Chondrocyte (in vitro differentiated cells): ENCODE results near the gene MLYCD. TPM values are rescaled to one million over a fixed set of nuclear protein-coding genes. Genes with fewer than 3 reads are reported as not detected.
"Not testable (repeated sequence)": the region's sequence is repeated elsewhere in the genome, so short reads cannot be mapped to it uniquely, and the experiment has no call there.

Experiments
- DNase-seq: peaks from one replicate; pipeline ENCODE4 v3.0.0; 2021; ENCODE audit warnings: mixed read lengths, low spot score
- H3K27ac Mint-ChIP-seq: one replicate; pipeline ENCODE4 v1.8.0; 2021; ENCODE audit warnings: mild to moderate bottlenecking, moderate library complexity, mixed read lengths; ENCODE audit not compliant: unreplicated experiment
- H3K27me3 Mint-ChIP-seq: 2 replicates; pipeline ENCODE4 v1.8.0; 2021; ENCODE audit warnings: low read depth, mixed read lengths
- H3K36me3 Mint-ChIP-seq: 2 replicates; pipeline ENCODE4 v1.8.0; 2021; ENCODE audit warnings: low read depth, mixed read lengths
- H3K4me1 Mint-ChIP-seq: 2 replicates; pipeline ENCODE4 v1.8.0; 2021; ENCODE audit warnings: low read depth, mild to moderate bottlenecking, mixed read lengths
- H3K4me3 Mint-ChIP-seq: one replicate; pipeline ENCODE4 v1.8.0; 2021; ENCODE audit warnings: mild to moderate bottlenecking, moderate library complexity, mixed read lengths; ENCODE audit not compliant: unreplicated experiment
- H3K9me3 Mint-ChIP-seq: 2 replicates; pipeline ENCODE4 v1.8.0; 2021; ENCODE audit warnings: low read depth, mixed read lengths
- total RNA-seq: library from RNA; stranded (reverse); gene quantifications from 3 replicates; pipeline ENCODE4 v1.2.1, GENCODE V29; 2021
- TF ChIP-seq, protein P1 (sequence below): fragments of 200-600 bp; sonication (generic); IDR thresholded peaks from 2 replicates; pipeline ENCODE4 v1.5.0; 2021; ENCODE audit warnings: antibody characterized with exemption, mild to moderate bottlenecking, moderate library complexity

Gene MLYCD
- total RNA-seq, 1 donor from 2014 or later: 3.1 TPM

- Mint-ChIP-seq H3K4me3 (no peak overlapping the region), H3K36me3 (no peaks in the 10 kb centered on the region), H3K27ac (no peak overlapping the region), H3K27me3 (peaks cover 3% of the 10 kb centered on the region), H3K9me3 (no peaks in the 10 kb centered on the region), H3K4me1 (no peaks in the 10 kb centered on the region)
- TF ChIP-seq, protein P1, sequence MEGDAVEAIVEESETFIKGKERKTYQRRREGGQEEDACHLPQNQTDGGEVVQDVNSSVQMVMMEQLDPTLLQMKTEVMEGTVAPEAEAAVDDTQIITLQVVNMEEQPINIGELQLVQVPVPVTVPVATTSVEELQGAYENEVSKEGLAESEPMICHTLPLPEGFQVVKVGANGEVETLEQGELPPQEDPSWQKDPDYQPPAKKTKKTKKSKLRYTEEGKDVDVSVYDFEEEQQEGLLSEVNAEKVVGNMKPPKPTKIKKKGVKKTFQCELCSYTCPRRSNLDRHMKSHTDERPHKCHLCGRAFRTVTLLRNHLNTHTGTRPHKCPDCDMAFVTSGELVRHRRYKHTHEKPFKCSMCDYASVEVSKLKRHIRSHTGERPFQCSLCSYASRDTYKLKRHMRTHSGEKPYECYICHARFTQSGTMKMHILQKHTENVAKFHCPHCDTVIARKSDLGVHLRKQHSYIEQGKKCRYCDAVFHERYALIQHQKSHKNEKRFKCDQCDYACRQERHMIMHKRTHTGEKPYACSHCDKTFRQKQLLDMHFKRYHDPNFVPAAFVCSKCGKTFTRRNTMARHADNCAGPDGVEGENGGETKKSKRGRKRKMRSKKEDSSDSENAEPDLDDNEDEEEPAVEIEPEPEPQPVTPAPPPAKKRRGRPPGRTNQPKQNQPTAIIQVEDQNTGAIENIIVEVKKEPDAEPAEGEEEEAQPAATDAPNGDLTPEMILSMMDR: no peak
- DNase-seq: no peak
Measured at GRCh38 chr16:83940630-83941378, 41.9 kb downstream of the MLYCD start.

- not testable (repeated sequence) for H3K27ac Mint-ChIP-seq, H3K4me1 Mint-ChIP-seq, DNase-seq, H3K4me3 Mint-ChIP-seq, H3K9me3 Mint-ChIP-seq, H3K36me3 Mint-ChIP-seq, H3K27me3 Mint-ChIP-seq
Measured at GRCh38 chr16:83941546-83941945, 42.6 kb downstream of the MLYCD start.

GRCh38 chr16:83942074-83942473 is 43.2 kb downstream of the MLYCD start:
- no peak overlapping the region for H3K4me3 Mint-ChIP-seq
- peaks cover 3% of the 10 kb centered on the region for H3K4me1 Mint-ChIP-seq
- peaks cover 3% of the 10 kb centered on the region for H3K27me3 Mint-ChIP-seq
- TF ChIP-seq, protein P1: no peak
- H3K27ac Mint-ChIP-seq: no peak overlapping the region
- H3K36me3 Mint-ChIP-seq: no peaks in the 10 kb centered on the region
- DNase-seq: no peak
- no peaks in the 10 kb centered on the region for H3K9me3 Mint-ChIP-seq

- H3K9me3 Mint-ChIP-seq: no peaks in the 10 kb centered on the region
- H3K36me3 Mint-ChIP-seq: no peaks in the 10 kb centered on the region
- H3K4me1 Mint-ChIP-seq: peaks cover 3% of the 10 kb centered on the region
- TF ChIP-seq, protein P1: no peak
- peaks cover 3% of the 10 kb centered on the region for H3K27me3 Mint-ChIP-seq
- H3K27ac Mint-ChIP-seq: no peak overlapping the region
- no peak for DNase-seq
- no peak overlapping the region for H3K4me3 Mint-ChIP-seq
Measured at GRCh38 chr16:83942815-83943515, 44.0 kb downstream of the MLYCD start.

DNA sequence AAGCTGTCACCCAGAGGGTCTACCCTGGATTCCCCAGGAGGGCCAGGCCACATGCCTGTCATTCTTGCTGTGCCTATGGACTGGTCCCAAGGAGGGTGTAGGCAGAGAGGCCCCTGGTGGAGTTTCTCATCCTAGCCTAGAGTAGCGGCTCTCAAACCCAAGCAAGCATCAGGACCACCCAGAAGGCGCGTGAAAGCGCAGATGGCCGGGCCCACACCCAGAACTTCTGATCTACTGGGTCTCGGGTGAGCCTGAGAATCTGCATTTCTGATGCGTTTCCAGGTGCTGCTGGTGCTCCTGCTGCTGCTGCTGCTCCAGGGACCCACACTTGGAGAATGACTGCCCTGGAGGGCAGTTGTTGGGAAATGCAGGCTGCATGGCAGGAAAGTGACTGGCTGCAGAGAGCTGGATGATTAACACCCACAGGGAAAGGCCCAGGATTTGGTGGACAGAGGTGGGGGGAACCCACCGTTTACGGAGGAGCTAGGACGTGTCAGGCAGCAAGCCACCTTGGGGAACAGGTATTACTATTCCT is 44.7 kb downstream of the MLYCD start:
- Mint-ChIP-seq H3K27ac (no peak overlapping the region), H3K27me3 (peaks cover 3% of the 10 kb centered on the region), H3K4me3 (no peak overlapping the region), H3K4me1 (peaks cover 3% of the 10 kb centered on the region), H3K36me3 (no peaks in the 10 kb centered on the region), H3K9me3 (no peaks in the 10 kb centered on the region)
- no peak for DNase-seq
- TF ChIP-seq, protein P1: no peak
